Measurements from ENCODE around the gene MCTP2. TPM values are rescaled to one million over a fixed set of nuclear protein-coding genes. Genes with fewer than 3 reads are reported as not detected.

MCTP2 gene
- total RNA-seq, 1 experiment from 2014 or later = 1.3 TPM

GRCh38 chr15:94262201-94262600, 30.8 kb downstream of the MCTP2 start:
- H3K23ac ChIP-seq (ENCODE audit: insufficient read length, low read depth, low read length) = no peak overlapping the region
- H4K20me1 ChIP-seq (ENCODE audit: control insufficient read depth, insufficient read depth, insufficient read length) = no peaks in the 10 kb centered on the region
- H3K79me1 ChIP-seq (ENCODE audit: insufficient read depth, low read depth, low read length, poor library complexity, severe bottlenecking) = no peaks in the 10 kb centered on the region
- no peak for TF ChIP-seq CTCF (conservative IDR thresholded peaks at IDR 0.05)
- H3K27me3 ChIP-seq (ENCODE audit: insufficient read depth, low read length) = no peaks in the 10 kb centered on the region
- Mint-ChIP-seq H3K4me1 (no peaks in the 10 kb centered on the region), H3K36me3 (ENCODE audit: insufficient read depth in 1 of 3, low read depth in 3 of 3) (no peaks in the 10 kb centered on the region; a peak in 1 of 7 replicates), H3K27me3 (ENCODE audit: low read depth) (no peaks in the 10 kb centered on the region), H3K27ac (no peak overlapping the region), H3K9me3 (no peaks in the 10 kb centered on the region), H3K4me3 (no peak overlapping the region)
- no peak overlapping the region for H3K4me2 ChIP-seq (ENCODE audit: insufficient read depth, insufficient read length, low read length)
- no peak overlapping the region for H3K14ac ChIP-seq (ENCODE audit: insufficient read depth, low read length)
- no peaks in the 10 kb centered on the region for H3K9me3 ChIP-seq (ENCODE audit: control insufficient read depth, low read depth, low read length)
- no peak overlapping the region for H3K4ac ChIP-seq (ENCODE audit: low read depth, low read length)
- no peak for DNase-seq
- H4K8ac ChIP-seq (replicated peaks; ENCODE audit: insufficient read length, low read depth, low read length) = no peak overlapping the region
- no peak overlapping the region for H3T11ph ChIP-seq (ENCODE audit: low read length)
- no peak overlapping the region for H3K56ac ChIP-seq (ENCODE audit: insufficient read length, low read depth, low read length)
- H2AK5ac ChIP-seq (ENCODE audit: insufficient read length, low read length) = no peak overlapping the region
- no peak overlapping the region for H3K9ac ChIP-seq (ENCODE audit: extremely low read depth, insufficient read length, low read length)
- H3K18ac ChIP-seq (ENCODE audit: insufficient read length, low read depth, low read length) = no peak overlapping the region
- H3K27ac ChIP-seq (ENCODE audit: insufficient read length, low read depth, low read length) = no peak overlapping the region
- H2BK120ac ChIP-seq (ENCODE audit: low read depth, low read length, poor library complexity, severe bottlenecking) = no peak overlapping the region
- no peaks in the 10 kb centered on the region for H3K79me2 ChIP-seq (ENCODE audit: insufficient read depth, low read length)
- no peak overlapping the region for H2BK15ac ChIP-seq (ENCODE audit: low read depth, low read length)
- no peaks in the 10 kb centered on the region for H3K23me2 ChIP-seq (ENCODE audit: insufficient read length, low read depth, low read length, poor library complexity, severe bottlenecking)
- no peak overlapping the region for H4K91ac ChIP-seq (ENCODE audit: insufficient read length, low read depth, low read length)
- WGBS (ENCODE audit: extremely low coverage, insufficient read length, low lambda C conversion rate) = no CpG with 5 or more reads among the region's 1 CpG
- no peak overlapping the region for H4K5ac ChIP-seq (ENCODE audit: insufficient read length, low read depth, low read length)
- H2BK20ac ChIP-seq (ENCODE audit: low read depth, low read length, poor library complexity, severe bottlenecking) = no peak overlapping the region
- no peak overlapping the region for H2BK12ac ChIP-seq (ENCODE audit: insufficient read length, low read depth, low read length)
- H2BK5ac ChIP-seq (ENCODE audit: insufficient read length, low read length) = no peak overlapping the region
- H3K4me1 ChIP-seq (ENCODE audit: insufficient read depth, low read length) = no peaks in the 10 kb centered on the region
- no peak overlapping the region for H2AFZ ChIP-seq (ENCODE audit: low read length)

All from H9 (cell line).